ENCODE results near the gene CNN1.
A peak's percentile ranks its signal among the peaks of the same experiment; 100 is the strongest.

CNN1 gene

GRCh38 chr19:11530432-11530831 is 8.2 kb upstream of the CNN1 start:
- peak; percentile 88 to 90 for DNase-seq (ENCODE audit: low read depth in 2 of 2)
- TF ChIP-seq CTCF (IDR thresholded peaks at IDR 0.05; ENCODE audit: low read depth, low read length) = peak; percentile 34
- no peak overlapping the region for H3K4me3 ChIP-seq (replicated peaks in 1 of 2; ENCODE audit: low read depth in 2 of 2, low read length in 2 of 2)

GRCh38 chr19:11534538-11534937 is 4.1 kb upstream of the CNN1 start:
- no peak for TF ChIP-seq CTCF (IDR thresholded peaks at IDR 0.05; ENCODE audit: low read depth, low read length)
- no peak overlapping the region for H3K4me3 ChIP-seq (replicated peaks in 1 of 2; ENCODE audit: low read depth in 2 of 2, low read length in 2 of 2)
- DNase-seq (ENCODE audit: low read depth in 2 of 2) = no peak

GRCh38 chr19:11534948-11535347 is 3.7 kb upstream of the CNN1 start:
- H3K4me3 ChIP-seq (replicated peaks in 1 of 2; ENCODE audit: low read depth in 2 of 2, low read length in 2 of 2) = no peak overlapping the region
- no peak for TF ChIP-seq CTCF (IDR thresholded peaks at IDR 0.05; ENCODE audit: low read depth, low read length)
- DNase-seq (ENCODE audit: low read depth in 2 of 2) = no peak

- TF ChIP-seq CTCF (IDR thresholded peaks at IDR 0.05; ENCODE audit: low read depth, low read length) = peak; percentile 65
- DNase-seq (ENCODE audit: low read depth in 2 of 2) = peak; percentile 92
- H3K4me3 ChIP-seq (replicated peaks in 1 of 2; ENCODE audit: low read depth in 2 of 2, low read length in 2 of 2) = peak overlapping the region; percentile 34 to 35
These were observed 2.7 kb upstream of the CNN1 start for GRCh38 chr19:11535792-11536595.

- no peak for DNase-seq (ENCODE audit: low read depth in 2 of 2)
These were observed 1.1 kb downstream of the CNN1 start for GRCh38 chr19:11539495-11540365.

GRCh38 chr19:11540645-11541044 is 2.0 kb downstream of the CNN1 start:
- H3K4me3 ChIP-seq (replicated peaks in 1 of 2; ENCODE audit: low read depth in 2 of 2, low read length in 2 of 2) = no peak overlapping the region
- TF ChIP-seq CTCF (IDR thresholded peaks at IDR 0.05; ENCODE audit: low read depth, low read length) = no peak
- no peak for DNase-seq (ENCODE audit: low read depth in 2 of 2)

More at GRCh38 chr19:11539495-11540365, 1.1 kb downstream of the CNN1 start:
- no peak for TF ChIP-seq CTCF (IDR thresholded peaks at IDR 0.05; ENCODE audit: low read depth, low read length)
- H3K4me3 ChIP-seq (replicated peaks in 1 of 2; ENCODE audit: low read depth in 2 of 2, low read length in 2 of 2) = peak overlapping the region in 1 of 2 donors; percentile 14

All from cardiac fibroblast (primary cell).